ENCODE measurements around the gene PMFBP1. TPM values are rescaled to one million over a fixed set of nuclear protein-coding genes. Genes with fewer than 3 reads are reported as not detected.

PMFBP1 gene
- total and polyA plus RNA-seq, 2 of the 4 experiments (the other 2 are of a cell fraction) = under 0.01 TPM; not detected in 1

DNA sequence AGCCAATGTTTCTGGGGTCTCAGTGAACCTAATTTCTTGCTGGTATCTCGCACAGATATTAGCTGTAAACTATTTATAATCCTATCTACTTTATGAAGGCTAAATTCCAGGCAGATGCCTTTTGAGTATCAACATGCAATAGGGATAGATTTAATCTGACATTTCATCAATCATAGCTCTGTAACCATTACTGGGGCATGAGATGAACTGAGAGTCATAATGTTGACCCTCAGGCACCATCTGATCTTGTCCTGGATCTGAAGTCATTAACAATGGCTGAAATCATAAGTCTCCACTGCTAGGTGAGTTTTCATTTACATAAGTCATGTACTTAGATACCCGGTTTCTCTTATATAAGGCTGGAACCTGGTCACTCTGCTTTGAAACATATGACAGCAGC lies 3.6 kb downstream of the PMFBP1 start:
- no TSS peak for BruUV-seq (replicated peaks)
- H3K27me3 ChIP-seq (ENCODE audit: control insufficient read depth, insufficient read depth, low read length) = no peaks in the 10 kb centered on the region
- CTCF ChIA-PET = no interaction called here
- H3K79me1 ChIP-seq (ENCODE audit: low read depth in 1 of 2, low read length in 2 of 2) = no peaks in the 10 kb centered on the region
- no CpG with 5 or more reads among the region's 2 CpGs for WGBS, 2 experiments (ENCODE audit: extremely low coverage in 2 of 2, insufficient read length in 1 of 2)
- H3K36me3 ChIP-seq (ENCODE audit: control insufficient read depth, insufficient read depth, low read length) = no peaks in the 10 kb centered on the region
- no peak overlapping the region for H3K4me3 ChIP-seq (ENCODE audit: insufficient read depth, low read depth, low read length)
- H2BK120ac ChIP-seq (ENCODE audit: low read depth, low read length) = no peak overlapping the region
- H3K9me1 ChIP-seq (ENCODE audit: insufficient read depth, low read length) = no peaks in the 10 kb centered on the region
- no peak overlapping the region for H3K18ac ChIP-seq (ENCODE audit: low read depth, low read length)
- no peak overlapping the region for H3K27ac ChIP-seq (ENCODE audit: insufficient read depth, low read length)
- H2AFZ ChIP-seq (replicated peaks; ENCODE audit: low read length, poor library complexity) = no peak overlapping the region
- no peaks in the 10 kb centered on the region for H3K4me1 ChIP-seq (ENCODE audit: control insufficient read depth, insufficient read depth, low read length)
- H2AK9ac ChIP-seq (replicated peaks; ENCODE audit: low read depth, low read length, poor library complexity) = no peak overlapping the region
- H4K91ac ChIP-seq (ENCODE audit: insufficient read depth, low read depth, low read length) = no peak overlapping the region
- POLR2A ChIA-PET (ENCODE audit: unreplicated experiment) = no interaction called here
- H4K20me1 ChIP-seq (ENCODE audit: insufficient read depth, low read length) = no peaks in the 10 kb centered on the region
- no peak overlapping the region for H2AK5ac ChIP-seq (ENCODE audit: low read depth, low read length)
- H3K9ac ChIP-seq (ENCODE audit: low read depth, low read length) = no peak overlapping the region
- no peak overlapping the region for H3K23ac ChIP-seq (ENCODE audit: low read depth, low read length)
- no peak overlapping the region for H3K4me2 ChIP-seq (ENCODE audit: low read depth, low read length)
- dilution Hi-C loops (cut with HindIII; ENCODE audit: low sequenced_read_pairs, unreplicated experiment) (no loop called here), intact Hi-C loops (cut with micrococcal nuclease) (no loop called here), in situ Hi-C loops (cut with MboI; ENCODE audit: low sequenced_read_pairs) (no loop called here)
- no peak overlapping the region for H3K4ac ChIP-seq (ENCODE audit: low read depth, low read length)
- DNase-seq (no peak), ATAC-seq (ENCODE audit: low read depth) (no peak)
- H2BK20ac ChIP-seq (ENCODE audit: low read depth, low read length) = no peak overlapping the region
- TF ChIP-seq, protein P1, sequence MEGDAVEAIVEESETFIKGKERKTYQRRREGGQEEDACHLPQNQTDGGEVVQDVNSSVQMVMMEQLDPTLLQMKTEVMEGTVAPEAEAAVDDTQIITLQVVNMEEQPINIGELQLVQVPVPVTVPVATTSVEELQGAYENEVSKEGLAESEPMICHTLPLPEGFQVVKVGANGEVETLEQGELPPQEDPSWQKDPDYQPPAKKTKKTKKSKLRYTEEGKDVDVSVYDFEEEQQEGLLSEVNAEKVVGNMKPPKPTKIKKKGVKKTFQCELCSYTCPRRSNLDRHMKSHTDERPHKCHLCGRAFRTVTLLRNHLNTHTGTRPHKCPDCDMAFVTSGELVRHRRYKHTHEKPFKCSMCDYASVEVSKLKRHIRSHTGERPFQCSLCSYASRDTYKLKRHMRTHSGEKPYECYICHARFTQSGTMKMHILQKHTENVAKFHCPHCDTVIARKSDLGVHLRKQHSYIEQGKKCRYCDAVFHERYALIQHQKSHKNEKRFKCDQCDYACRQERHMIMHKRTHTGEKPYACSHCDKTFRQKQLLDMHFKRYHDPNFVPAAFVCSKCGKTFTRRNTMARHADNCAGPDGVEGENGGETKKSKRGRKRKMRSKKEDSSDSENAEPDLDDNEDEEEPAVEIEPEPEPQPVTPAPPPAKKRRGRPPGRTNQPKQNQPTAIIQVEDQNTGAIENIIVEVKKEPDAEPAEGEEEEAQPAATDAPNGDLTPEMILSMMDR (conservative IDR thresholded peaks at IDR 0.05; ENCODE audit: low read depth, low read length) = no peak
- no peak for TF ChIP-seq NFE2L2 (IDR thresholded peaks at IDR 0.05; ENCODE audit: low read depth, low read length)
- TF ChIP-seq CHD1 (IDR thresholded peaks at IDR 0.05; ENCODE audit: low read depth, low read length) = no peak
- no peak for TF ChIP-seq SMC3 (IDR thresholded peaks at IDR 0.05; ENCODE audit: low read depth, low read length)
- TF ChIP-seq POLR2A (IDR thresholded peaks at IDR 0.05; ENCODE audit: low read depth, low read length) = no peak
- no peak overlapping the region for H4K5ac ChIP-seq (ENCODE audit: low read depth, low read length)
- H3K14ac ChIP-seq (replicated peaks; ENCODE audit: low read depth, low read length) = no peak overlapping the region
- H4K8ac ChIP-seq (ENCODE audit: low read depth in 2 of 2, low read length in 2 of 2) = no peak overlapping the region
- no peaks in the 10 kb centered on the region for H3K9me3 ChIP-seq (ENCODE audit: control insufficient read depth, insufficient read depth, low read length)
- no peak overlapping the region for H2BK15ac ChIP-seq (ENCODE audit: low read depth, low read length)
- no peak overlapping the region for H2BK5ac ChIP-seq (ENCODE audit: low read depth, low read length, poor library complexity, severe bottlenecking)
- no peak overlapping the region for H3K56ac ChIP-seq (ENCODE audit: extremely low read depth, insufficient read depth, low read length)

All from IMR-90 (cell line).